Stimulated activated CD4-positive, alpha-beta T cell treated with anti-CD3 and anti-CD28 coated beads, Interleukin-4, amount 100 ng/mL, for 4 hours (primary cell): ENCODE measurements around the gene AP3B1.

ENCODE experiments used
- DNase-seq, 2 experiments: peaks; one replicate each; pipeline ENCODE4 v3.0.0-alpha.2; 2020

The AP3B1 gene

GRCh38 chr5:78287833-78288232 is 6.7 kb downstream of the AP3B1 start:
- DNase-seq: no peak

GRCh38 chr5:78287169-78287568 is 7.3 kb downstream of the AP3B1 start:
- DNase-seq: no peak

- DNase-seq: no peak
These were observed 8.2 kb downstream of the AP3B1 start for GRCh38 chr5:78286290-78286689.

DNA sequence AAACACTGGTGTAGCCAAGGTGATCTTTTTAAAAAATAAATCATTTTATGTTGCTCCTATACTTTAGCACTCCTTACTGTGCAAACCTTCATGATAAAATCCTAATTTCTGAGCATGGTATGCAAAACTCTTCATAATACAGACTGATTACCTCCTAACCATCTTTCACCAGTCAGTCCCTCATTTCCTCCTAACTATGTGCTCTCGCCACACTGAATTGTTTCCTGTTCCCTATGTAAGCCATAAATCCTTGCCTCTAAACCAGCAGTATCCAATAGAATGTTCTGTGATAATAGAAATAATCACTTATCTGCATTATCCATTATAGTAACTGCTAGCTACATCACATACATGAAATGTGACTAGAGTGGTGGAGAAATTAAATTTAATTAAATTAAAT is 10.7 kb downstream of the AP3B1 start:
- DNase-seq: no peak

GRCh38 chr5:78283105-78283504 is 11.4 kb downstream of the AP3B1 start:
- no peak for DNase-seq

- no peak for DNase-seq
These were observed 14.2 kb downstream of the AP3B1 start for GRCh38 chr5:78280261-78280660.

DNA sequence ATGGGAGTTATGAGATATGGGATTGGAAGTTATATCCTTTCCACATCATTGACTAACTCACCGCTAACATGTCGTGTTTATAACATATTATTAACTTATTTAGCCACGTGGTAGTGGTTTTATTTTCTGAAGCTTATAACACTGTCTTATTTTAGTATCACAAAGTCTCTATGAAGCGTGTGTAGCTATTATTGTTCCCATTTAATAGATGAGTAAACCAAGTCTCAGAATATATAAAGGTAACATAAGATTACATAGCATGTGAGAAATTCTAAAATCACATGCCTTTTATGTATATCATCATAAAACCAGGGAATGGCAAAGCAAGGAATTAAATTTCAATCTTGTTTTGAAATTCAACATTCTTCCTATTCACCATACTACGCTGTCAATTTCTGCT is 15.3 kb downstream of the AP3B1 start:
- no peak for DNase-seq

DNA sequence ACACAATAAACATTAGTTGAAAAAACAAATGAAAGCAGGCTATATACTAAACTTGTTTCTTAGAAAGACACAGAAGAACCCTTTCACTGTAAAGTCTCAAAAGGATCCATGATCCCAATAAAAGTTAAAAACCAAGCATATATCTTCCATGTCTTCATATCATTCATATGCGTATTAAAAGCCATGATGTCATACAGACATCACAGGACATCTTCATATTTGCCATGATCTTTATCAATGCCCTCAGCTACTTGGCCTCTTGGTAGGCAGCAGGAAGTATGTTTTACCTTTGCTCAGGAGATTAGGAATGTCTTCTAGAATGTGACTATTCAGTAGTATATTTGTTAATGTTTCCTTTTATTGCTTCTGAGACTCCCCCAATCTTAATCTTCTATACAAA is 16.8 kb downstream of the AP3B1 start:
- DNase-seq: no peak

DNA sequence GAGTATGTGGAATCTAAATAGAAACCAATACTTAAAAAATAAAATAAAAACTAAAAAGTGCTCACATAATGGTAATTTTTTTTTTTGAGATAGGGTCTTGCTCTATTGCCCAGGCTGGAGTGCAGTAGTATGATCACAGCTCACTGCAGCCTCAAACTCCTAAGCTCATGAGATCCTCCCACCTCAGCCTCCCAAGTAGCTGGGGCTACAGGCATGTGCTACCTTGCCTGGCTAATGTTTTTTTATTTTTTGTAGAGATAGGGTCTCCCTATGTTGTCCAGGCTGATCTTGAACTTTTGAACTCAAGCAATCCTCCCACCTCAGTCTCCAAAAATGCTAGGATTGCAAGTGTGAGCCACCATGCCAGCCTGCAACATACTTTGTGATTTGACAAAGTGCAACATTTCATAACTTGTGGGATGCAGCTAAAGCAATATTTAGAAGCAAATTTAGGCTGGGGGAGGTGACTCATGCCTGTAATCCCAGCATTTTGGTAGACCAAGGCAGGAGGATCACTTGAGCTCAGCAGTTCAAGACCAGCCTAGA is 18.4 kb downstream of the AP3B1 start:
- DNase-seq: no peak

DNA sequence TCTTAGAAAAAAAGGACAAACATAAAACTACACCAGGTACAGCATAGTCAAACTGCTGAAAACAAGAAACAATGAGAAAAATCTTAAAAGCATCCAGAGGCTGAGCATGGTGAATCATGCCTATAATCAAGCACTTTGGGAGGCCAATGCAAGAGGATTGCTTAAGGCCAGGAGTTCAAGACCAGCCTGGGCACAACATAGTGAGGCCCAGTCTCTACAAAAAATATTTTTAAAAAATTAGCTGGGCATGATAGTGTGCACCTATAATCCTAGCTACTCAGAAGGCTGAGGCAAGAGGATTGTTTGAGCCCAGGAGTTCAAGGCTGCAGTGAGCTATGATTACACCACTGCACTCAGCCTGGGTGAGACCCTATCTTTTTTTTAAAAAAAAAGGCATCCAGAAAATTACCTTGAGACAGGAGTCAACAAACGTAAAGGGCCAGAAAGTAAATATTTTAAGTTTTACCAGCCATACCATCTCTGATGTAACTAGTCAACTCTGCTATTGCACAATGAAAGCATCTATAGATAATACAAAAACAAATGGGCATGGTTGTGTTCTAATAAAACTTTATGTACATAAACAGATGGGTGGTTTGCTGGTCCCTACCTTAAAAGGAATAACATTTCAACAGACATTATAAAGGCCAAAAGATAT is 19.8 kb downstream of the AP3B1 start:
- DNase-seq: no peak

DNA sequence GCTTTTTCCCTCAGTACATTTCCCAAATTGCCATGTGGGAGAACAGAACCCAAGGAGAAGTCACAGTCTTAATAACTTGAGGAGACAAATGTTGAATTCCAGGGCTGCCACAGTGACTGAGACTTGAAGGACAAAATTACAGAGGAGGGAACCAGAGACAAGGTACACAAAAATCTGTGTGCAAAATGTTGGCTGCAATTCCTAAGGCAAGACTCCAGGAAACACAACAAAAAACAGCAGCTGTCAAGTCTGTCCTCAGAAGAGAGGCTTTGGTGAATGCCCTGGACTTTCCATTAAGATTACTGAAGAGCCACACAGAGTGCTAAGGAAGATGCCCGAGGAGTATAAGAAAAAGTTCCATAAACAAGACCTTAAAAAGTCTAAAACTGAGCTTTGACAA is 21.1 kb downstream of the AP3B1 start:
- no peak for DNase-seq

DNA sequence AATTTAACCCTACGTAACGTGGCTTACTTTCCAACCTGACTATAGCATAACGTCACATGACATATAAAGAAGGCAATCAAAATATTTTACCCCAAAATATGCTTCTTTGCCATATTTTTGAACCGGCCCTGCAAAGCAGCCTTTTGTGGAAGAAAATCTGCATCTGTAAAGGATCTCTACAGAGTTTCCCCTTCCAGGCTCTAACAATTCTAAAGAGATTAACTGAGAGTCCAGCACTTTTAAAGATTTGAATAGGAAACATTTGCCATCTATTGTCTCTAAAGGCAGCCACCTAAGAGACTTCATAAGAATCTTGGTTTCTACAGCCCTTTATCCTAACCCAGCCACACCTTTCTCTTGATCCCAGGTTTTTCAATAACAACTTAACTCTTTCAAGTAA is 22.7 kb downstream of the AP3B1 start:
- DNase-seq: no peak

DNA sequence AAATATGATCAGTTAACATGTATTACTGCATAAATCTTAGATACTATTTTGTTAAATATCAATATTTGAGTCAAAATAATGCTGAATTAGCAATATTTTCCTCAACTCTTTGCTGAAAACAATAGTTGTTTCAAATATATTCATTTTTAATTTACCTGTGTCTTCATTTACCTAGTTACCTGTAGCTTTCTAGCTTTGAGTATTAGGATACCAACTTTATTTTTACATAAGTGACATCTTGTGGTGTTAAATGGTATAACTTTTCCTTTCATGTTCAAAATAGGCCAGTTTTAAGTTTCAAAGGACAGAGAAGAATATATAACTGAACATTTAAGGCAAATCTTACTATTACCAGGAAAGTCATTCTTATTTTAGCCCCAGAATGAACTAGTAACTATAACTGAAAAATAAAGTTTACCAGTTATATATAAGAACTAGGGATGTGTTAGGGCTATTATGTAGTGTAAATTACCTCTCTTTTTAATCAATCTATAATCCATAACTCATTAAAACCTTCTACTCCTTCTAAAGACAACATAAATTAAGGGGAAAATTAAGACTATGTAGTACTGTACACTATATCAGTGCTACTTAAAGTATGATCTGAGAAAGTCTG is 25.3 kb downstream of the AP3B1 start:
- no peak for DNase-seq

DNA sequence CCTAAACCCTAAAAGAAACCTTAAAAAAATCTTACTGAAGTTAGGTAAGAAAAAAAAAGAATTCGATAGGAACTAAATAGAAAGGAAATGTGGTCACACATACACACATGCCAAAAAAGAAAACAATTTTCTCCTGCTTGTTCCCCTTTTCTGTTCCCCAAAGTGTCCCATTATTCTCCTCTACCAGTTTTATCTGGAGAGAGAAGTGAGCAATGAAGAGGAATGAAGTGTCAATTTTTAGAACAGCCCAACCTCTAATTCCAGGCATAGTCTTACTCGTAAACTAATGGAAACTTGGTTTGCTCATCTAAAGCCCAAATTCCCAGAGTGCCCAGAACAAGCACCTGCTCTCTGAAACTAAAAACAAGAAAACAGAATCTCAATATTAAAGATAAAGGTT is 26.1 kb downstream of the AP3B1 start:
- no peak for DNase-seq

DNA sequence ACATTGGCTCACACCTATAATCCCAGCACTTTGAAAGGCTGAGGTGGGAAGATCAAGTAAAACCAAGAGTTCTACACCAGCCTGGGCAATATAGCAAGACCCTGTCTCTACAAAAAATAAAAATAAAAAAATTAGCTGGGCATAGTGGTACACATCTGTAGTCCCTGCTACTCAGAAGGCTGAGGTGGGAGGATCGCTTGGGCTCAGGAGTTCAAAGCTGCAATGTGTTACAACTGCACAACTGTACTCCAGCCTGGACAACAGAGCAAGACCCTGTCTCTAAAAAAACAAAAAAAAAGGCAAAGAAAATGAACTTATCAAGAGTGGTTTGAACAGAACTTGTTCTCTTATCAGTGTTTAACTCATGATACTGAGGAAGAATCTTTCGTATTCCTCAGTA is 29.3 kb downstream of the AP3B1 start:
- no peak for DNase-seq

DNA sequence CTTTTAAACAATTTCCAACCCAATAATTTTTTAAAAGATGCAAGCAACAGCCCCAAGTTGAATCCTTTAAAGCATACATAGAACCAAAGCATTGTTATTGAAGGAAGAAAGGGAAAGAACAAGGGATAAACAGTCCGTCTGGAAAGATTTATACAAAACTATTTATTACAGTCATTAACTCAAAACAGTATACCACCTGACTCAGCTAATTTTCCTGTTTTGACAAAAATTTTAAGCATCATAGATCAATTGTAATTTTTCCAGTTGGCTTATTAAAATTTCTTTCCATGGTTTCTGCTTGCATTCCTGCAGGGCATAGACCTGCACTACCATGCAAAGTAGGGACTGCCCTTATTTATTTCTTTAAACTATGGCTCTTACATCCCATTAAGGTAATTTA is 29.9 kb downstream of the AP3B1 start:
- DNase-seq: no peak

- no peak for DNase-seq
These were observed 33.7 kb downstream of the AP3B1 start for GRCh38 chr5:78260771-78261170.

- DNase-seq: no peak
These were observed 41.3 kb downstream of the AP3B1 start for GRCh38 chr5:78253201-78253600.

DNA sequence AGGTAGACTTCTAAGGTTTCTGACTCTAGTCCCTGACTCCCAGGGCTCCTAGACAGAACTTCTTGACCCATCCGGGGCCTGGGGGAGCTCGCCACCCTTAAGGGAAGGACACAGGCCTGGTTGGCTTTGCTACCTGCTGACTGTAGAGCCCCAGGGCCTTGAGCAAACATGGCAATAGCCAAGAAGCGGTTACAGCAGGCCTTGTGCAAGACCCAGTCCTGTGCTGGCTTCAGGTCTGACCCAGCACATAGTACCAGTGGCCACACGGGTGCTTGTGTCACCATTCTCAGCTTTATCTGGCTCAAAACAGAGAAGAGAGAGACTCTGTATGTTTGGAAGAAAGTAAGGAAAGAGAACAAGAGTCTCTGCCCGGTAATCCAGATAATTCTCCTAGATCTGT is 41.8 kb downstream of the AP3B1 start:
- DNase-seq: no peak

- DNase-seq: no peak
These were observed 42.7 kb downstream of the AP3B1 start for GRCh38 chr5:78251663-78252284.

GRCh38 chr5:78245136-78245535 is 49.4 kb downstream of the AP3B1 start:
- DNase-seq: no peak

- no peak for DNase-seq
These were observed 50.9 kb downstream of the AP3B1 start for GRCh38 chr5:78243639-78244038.

DNA sequence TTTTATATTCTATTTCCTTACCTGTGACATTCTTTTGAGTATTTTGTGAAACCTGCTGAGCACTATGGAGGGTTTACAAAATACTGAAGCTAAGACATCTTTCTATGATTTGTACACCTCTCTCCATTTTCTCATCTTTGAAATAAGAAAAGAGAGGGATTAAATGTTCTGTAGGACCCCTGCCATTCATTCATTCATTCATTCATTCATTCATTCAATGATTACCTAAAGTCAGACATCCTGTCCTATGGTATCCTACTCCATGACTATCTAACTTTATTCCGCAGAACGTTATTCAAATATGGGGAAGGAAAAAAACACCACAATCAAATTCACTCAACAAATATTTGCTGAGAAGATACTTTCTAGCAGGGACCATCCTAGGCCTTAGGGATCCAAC is 51.4 kb downstream of the AP3B1 start:
- no peak for DNase-seq

GRCh38 chr5:78242001-78242400 is 52.5 kb downstream of the AP3B1 start:
- DNase-seq: no peak
